Brain microvascular endothelial cell (primary cell): ENCODE results near the gene CST9.

Experiments used
- DNase-seq: peaks from one replicate; pipeline ENCODE4 v3.0.0-alpha.2; 2020
- H3K27ac ChIP-seq: fragments of 250-450 bp; sonication (Bioruptor Pico); 2 replicates; pipeline ENCODE4 v1.5.1; 2020; ENCODE audit warnings: mild to moderate bottlenecking, moderate library complexity
- H3K27me3 ChIP-seq: fragments of 250-450 bp; sonication (Bioruptor Pico); replicated peaks from 2 replicates; pipeline ENCODE4 v1.5.1; 2020; ENCODE audit warnings: mild to moderate bottlenecking
- H3K36me3 ChIP-seq: fragments of 250-450 bp; sonication (Bioruptor Pico); replicated peaks from 2 replicates; pipeline ENCODE4 v1.5.1; 2020; ENCODE audit warnings: mild to moderate bottlenecking
- H3K4me3 ChIP-seq: 2 replicates; pipeline ENCODE4 v1.5.1; 2011; ENCODE audit warnings: low read depth, mild to moderate bottlenecking, control low read depth, low read length, moderate library complexity
- in situ Hi-C: cut with HindIII; loops from 2 replicates; pipeline ENCODE4 v1.10.0; 2017; ENCODE audit warnings: low sequenced_read_pairs, low pct_ligation_motif_present
- TF ChIP-seq, protein P1 (sequence below): IDR thresholded peaks from 2 replicates; pipeline ENCODE4 v1.5.1; 2011; ENCODE audit warnings: low read depth, mild to moderate bottlenecking, moderate library complexity, low read length, control low read depth, inconsistent platforms; ENCODE audit errors: missing control alignments

Gene CST9, protein sequence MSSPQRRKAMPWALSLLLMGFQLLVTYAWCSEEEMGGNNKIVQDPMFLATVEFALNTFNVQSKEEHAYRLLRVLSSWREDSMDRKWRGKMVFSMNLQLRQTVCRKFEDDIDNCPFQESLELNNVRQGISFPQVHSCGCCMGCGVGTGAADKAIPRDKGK

DNA sequence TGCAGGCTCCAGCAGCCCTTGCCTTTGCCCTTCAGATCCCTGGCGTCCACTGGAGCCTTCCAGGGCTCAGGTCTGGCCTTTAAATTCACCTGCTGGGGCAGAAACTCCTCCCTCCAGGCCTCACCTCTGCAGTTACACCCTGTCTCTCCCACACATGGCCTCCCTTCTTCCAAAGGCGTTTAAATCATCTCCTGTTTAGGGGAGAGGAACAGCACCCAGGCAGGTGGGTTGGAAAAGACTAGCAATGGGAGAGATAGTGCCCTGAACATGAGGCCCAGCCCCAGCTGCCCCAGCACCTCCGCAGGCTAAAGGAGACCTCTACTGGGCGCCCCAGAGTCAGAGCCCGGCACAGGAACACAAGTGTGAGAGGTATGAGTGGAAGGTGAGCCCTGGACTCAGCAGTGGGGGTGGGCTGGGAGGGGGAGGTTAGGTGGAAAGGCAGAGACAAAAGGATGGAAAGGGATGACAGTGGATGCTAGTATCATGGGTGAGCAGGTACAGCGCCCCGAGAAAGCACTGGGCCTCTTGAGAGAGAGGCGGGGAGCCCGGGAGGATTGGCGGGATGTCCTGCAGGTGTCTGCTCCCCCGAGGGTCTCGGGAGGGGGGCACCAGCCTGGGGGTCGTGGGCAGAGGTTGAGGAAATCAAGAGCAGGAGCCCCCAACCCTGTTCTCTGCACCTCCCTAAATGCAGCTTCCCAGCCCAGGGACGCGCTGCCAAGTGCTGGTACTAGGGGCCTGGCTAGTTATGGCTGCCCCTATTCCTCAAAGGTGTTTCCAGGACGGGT, at the start of gene CST9:
Gene CST9, minus strand, starts transcription at position 51 of the 785 bp plus-strand sequence. CDS start 53 bp downstream, outside the sequence.
- H3K27ac ChIP-seq = no peak within 1 kb of the TSS
- in situ Hi-C loops = no loop called here
- TF ChIP-seq, protein P1, sequence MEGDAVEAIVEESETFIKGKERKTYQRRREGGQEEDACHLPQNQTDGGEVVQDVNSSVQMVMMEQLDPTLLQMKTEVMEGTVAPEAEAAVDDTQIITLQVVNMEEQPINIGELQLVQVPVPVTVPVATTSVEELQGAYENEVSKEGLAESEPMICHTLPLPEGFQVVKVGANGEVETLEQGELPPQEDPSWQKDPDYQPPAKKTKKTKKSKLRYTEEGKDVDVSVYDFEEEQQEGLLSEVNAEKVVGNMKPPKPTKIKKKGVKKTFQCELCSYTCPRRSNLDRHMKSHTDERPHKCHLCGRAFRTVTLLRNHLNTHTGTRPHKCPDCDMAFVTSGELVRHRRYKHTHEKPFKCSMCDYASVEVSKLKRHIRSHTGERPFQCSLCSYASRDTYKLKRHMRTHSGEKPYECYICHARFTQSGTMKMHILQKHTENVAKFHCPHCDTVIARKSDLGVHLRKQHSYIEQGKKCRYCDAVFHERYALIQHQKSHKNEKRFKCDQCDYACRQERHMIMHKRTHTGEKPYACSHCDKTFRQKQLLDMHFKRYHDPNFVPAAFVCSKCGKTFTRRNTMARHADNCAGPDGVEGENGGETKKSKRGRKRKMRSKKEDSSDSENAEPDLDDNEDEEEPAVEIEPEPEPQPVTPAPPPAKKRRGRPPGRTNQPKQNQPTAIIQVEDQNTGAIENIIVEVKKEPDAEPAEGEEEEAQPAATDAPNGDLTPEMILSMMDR = no peak
- no peaks in the 10 kb centered on the region for H3K27me3 ChIP-seq
- no peak for DNase-seq
- H3K4me3 ChIP-seq = no peak within 1 kb of the TSS
- no peaks in the 10 kb centered on the region for H3K36me3 ChIP-seq

DNA sequence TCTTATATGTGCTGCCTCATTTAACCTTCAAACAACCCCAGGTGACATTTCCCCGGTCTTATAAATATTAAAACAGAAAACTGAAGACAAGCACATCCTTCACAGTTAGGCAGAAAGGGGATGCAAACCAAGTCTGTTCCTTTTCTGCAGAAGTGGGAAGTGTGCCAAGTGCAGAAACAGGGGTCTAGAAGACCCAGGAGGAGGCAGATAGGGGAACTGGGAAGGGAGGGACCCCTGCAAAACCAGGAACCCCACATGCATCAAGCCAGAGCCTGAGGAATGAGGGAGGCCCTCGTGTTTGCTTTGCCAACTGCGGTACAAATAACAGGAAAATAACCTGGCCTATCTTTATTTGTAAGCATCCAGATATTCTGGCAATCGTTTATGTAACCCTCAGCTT, 49.0 kb upstream of the CST9 start:
- Histone ChIP-seq H3K27ac (no peak overlapping the region), H3K36me3 (no peaks in the 10 kb centered on the region), H3K27me3 (no peaks in the 10 kb centered on the region), H3K4me3 (no peak overlapping the region)
- no peak for DNase-seq
- TF ChIP-seq, protein P1 = no peak
- in situ Hi-C loops = no loop called here

DNA sequence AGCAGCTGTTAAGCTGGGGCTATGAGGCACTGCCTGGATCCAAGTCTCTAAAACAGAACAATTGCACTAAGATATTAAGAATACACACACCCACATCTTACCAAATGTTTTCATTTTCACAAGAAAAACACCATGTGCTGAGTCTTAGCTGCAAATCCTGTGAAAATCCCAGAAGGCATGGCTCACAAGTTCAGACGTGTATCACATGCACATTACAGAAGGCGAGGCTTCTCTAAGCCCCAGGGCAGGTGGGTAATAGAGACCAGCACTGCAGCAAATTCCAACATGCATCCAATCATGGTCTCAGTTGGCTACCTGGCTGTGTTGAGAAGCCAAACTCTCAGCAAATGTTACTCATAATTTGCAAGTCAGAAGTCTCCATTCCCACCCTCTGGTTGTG, 48.3 kb upstream of the CST9 start:
- TF ChIP-seq, protein P1 = no peak
- H3K27me3 ChIP-seq = no peaks in the 10 kb centered on the region
- H3K36me3 ChIP-seq = no peaks in the 10 kb centered on the region
- H3K4me3 ChIP-seq = no peak overlapping the region
- in situ Hi-C loops = no loop called here
- no peak for DNase-seq
- H3K27ac ChIP-seq = no peak overlapping the region

DNA sequence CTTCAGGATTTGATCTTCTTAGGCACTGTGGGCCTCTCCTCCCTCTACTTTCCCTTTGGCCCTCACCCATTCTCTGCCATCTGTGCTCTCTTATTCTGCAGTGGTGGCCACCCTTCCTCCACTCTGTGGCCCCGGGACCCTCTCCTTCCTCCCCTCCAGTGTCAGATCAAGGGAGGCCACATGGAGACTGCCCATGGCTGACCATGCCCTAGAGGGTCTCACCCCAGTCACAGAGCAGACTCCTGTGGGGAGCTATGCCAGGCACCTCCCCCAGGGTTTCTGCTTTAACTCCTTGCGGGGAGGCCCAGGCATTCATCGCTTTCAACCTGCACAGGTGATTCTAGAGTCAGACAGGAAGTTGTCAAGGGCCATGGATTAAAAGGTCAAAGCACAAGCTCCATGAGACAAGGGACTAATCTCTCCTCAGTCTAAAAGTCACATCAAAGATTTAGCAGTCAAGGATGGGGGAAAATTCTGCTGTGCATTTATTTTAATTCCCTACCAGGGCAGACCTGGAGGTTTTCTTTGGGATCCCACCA, 47.8 kb upstream of the CST9 start:
- H3K27ac ChIP-seq = no peak overlapping the region
- DNase-seq = no peak
- no peaks in the 10 kb centered on the region for H3K36me3 ChIP-seq
- H3K4me3 ChIP-seq = no peak overlapping the region
- in situ Hi-C loops = no loop called here
- H3K27me3 ChIP-seq = no peaks in the 10 kb centered on the region
- TF ChIP-seq, protein P1 = no peak

DNA sequence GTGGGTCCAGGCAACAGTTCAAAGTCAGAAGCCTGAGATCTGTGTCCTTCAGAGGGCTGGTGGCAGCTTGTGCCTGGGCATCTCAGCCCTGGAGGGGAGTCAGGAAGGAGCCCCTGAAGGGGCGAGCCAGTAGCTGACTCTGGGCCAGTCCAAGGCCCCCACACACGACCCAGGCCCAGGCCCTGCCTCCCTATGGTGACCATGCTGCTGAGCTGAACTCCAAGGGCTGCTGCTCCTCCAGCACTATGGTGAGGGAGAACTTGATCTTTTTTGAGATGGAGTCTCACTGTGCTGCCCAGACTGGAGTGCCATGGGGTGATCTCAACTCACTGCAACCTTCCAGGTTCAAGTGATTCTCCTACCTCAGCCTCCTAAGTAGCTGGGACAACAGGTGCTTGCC, 47.2 kb upstream of the CST9 start:
- no peaks in the 10 kb centered on the region for H3K27me3 ChIP-seq
- TF ChIP-seq, protein P1 = no peak
- no peak for DNase-seq
- H3K27ac ChIP-seq = no peak overlapping the region
- no peak overlapping the region for H3K4me3 ChIP-seq
- in situ Hi-C loops = no loop called here
- no peaks in the 10 kb centered on the region for H3K36me3 ChIP-seq
